ENCODE measurements around the gene TSPAN1.

Gene TSPAN1

DNA sequence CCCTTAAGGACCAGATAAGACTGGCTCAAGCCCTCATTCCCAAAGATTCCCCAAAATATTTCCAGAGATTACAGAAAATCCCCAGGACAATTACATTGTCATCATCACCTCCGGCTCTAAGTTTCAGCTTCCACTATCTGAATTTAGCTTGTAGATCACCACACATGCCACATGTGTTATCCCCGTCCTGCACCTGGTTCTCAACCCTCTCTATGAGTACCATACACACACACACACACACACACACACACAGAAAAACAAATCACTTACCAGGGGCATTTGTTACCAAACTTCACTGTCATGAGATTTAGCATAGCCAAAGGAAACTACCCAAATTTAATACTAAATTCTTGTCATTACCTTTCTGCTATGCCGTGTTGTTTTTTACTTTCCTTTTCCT lies 15.4 kb upstream of the TSPAN1 start:
- TF ChIP-seq, protein P1, sequence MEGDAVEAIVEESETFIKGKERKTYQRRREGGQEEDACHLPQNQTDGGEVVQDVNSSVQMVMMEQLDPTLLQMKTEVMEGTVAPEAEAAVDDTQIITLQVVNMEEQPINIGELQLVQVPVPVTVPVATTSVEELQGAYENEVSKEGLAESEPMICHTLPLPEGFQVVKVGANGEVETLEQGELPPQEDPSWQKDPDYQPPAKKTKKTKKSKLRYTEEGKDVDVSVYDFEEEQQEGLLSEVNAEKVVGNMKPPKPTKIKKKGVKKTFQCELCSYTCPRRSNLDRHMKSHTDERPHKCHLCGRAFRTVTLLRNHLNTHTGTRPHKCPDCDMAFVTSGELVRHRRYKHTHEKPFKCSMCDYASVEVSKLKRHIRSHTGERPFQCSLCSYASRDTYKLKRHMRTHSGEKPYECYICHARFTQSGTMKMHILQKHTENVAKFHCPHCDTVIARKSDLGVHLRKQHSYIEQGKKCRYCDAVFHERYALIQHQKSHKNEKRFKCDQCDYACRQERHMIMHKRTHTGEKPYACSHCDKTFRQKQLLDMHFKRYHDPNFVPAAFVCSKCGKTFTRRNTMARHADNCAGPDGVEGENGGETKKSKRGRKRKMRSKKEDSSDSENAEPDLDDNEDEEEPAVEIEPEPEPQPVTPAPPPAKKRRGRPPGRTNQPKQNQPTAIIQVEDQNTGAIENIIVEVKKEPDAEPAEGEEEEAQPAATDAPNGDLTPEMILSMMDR (IDR thresholded peaks at IDR 0.05; ENCODE audit: borderline replicate concordance, insufficient read depth, low read depth, low read length), result no peak
- no peak overlapping the region for H3K4me3 ChIP-seq (ENCODE audit: low read depth, low read length)

DNA sequence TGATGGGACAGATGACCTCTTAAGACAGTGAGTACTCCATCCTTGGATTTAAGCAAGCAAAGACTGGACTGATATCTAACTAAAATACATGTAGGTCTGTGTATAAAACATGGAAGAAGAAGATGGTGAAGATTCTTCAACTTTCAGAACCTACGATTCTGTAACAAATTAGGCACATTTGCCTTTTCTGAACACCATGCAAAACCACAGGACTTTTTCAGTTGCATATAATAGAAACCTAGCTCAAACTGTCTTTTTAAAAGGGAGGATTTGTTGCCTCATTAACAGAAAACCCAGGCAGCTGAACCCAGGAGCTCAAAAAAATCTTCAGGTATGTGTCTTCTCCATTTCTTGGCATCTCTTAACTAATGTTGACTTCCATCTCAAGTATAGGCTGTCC lies 14.7 kb upstream of the TSPAN1 start:
- no peak overlapping the region for H3K4me3 ChIP-seq (ENCODE audit: low read depth, low read length)
- TF ChIP-seq, protein P1 (IDR thresholded peaks at IDR 0.05; ENCODE audit: borderline replicate concordance, insufficient read depth, low read depth, low read length), result no peak

DNA sequence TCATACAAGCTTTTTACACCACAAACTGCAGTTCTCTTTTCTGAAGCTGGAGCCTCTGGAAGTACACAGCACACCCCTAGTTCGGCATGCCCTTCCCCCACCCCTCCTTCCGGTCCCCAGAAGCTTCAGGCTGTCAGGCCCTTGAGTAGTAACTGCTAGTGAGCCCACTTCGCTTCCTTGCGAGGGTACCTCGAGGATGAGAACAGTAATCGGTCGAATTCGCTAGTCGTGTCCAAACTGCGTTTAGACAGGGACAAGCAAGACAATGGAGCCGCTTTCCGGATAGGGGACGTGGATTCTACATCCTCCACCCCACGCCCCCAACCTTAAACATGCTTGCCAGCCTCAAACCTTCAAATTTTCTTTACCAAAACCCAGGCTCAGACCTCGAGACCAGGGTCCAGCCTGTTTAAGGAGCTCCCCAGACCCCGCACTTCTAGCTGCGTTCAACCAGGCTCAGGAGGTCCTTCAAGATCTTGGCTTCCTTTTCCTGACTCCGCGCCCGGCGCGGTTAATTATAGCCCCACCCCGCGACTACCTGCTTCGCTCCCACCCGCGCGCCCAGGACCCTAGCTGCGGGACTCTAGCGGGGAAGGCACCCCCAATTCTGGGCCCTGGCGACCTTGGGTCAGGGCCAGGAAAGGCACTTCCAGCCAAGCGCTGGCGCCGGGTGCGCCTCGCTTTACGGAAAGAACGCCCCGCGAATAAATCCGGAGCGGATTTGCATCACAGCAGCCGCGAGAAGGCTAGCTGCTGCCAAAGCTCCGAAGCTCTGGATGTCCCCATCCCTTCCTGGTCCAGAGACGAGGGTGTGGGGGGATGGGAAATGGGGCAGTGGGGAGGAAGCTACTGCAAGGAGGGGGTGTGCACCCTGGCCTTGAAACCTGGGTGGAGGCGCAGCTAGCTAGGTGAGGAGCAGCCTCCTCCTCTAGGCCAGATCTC lies 8.1 kb upstream of the TSPAN1 start:
- TF ChIP-seq, protein P1 (IDR thresholded peaks at IDR 0.05; ENCODE audit: borderline replicate concordance, insufficient read depth, low read depth, low read length), result no peak
- H3K4me3 ChIP-seq (ENCODE audit: low read depth, low read length), result peak overlapping the region; percentile 28

DNA sequence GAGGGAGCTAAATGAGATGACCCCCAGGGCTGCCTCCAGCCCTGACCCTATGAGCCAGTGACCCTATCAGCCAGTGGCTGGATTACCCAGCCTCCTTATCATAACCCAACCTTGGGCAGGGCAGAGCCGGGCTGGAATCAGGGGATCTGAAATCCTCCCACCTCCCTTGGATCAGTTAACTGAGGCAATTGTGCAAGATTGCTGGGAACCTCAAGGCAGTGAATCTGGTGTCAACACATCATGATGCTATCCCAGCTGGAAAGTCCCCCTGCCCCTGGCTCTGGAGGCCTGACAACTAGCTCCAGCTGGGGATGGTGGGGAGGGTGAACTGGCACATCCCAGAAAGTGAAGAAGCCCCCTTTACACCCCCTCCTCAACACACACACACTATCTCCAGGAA lies 6.4 kb upstream of the TSPAN1 start:
- TF ChIP-seq, protein P1 (IDR thresholded peaks at IDR 0.05; ENCODE audit: borderline replicate concordance, insufficient read depth, low read depth, low read length), result no peak
- no peak overlapping the region for H3K4me3 ChIP-seq (ENCODE audit: low read depth, low read length)

DNA sequence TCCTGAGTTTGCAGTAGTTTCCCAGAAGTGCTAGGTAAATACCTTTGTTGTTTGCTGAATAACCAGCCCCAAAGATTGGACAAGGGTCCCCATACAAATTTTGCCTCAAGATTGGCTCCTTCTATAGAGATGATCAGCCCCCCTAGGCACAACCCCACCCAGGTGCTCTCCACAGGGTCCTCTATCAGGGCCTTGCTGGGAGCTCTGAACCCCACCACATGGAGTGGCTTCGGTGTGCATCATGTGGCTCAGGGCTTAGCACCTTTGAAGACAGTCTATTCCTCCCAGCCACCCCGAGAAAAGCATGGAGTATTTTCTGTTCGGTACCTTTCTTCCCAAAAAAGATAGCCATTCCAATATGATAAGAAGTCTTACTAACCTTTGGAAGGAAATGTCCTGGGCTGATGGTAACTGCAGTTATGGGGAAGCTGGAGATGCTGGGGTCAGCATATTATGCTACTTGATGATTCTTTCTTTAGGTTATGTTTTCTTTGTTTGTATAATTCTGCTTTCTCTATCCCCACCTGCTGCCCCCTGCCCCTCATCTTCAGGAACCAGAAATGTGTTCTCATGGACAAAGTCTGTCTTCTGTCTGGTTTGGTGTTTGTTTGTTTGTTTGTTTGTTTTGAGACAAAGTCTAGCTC lies 5.0 kb upstream of the TSPAN1 start:
- no peak overlapping the region for H3K4me3 ChIP-seq (ENCODE audit: low read depth, low read length)
- TF ChIP-seq, protein P1 (IDR thresholded peaks at IDR 0.05; ENCODE audit: borderline replicate concordance, insufficient read depth, low read depth, low read length), result no peak

DNA sequence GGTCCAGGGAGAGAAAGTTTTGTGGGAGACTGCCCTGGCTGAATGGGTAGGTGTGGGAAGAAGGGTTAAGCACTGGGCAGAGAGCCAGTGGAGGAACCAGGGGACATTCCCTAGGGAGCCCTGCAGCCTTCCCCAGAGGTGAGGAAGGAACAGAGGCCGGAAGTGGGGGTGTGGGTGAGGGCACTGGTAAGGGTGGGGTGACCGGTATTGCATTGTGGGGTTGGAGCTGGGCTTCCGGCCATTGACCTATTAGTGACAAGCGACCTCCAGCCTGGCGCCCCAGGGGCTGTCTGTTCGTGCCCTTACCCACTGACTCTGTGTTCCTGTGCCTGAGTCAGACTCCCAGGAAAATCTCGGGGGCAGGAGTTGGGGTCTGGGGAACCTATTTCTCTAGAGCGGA lies 3.5 kb upstream of the TSPAN1 start:
- TF ChIP-seq, protein P1 (IDR thresholded peaks at IDR 0.05; ENCODE audit: borderline replicate concordance, insufficient read depth, low read depth, low read length), result no peak
- no peak overlapping the region for H3K4me3 ChIP-seq (ENCODE audit: low read depth, low read length)
